Amniotic epithelial cell (primary cell): Measurements from ENCODE around the gene ACAP3.

Experiments used
- DNase-seq: peaks from one replicate; pipeline ENCODE4 v3.0.0-alpha.2; 2010; ENCODE audit warnings: low read depth

Gene ACAP3

GRCh38 chr1:1244192-1244811 is 63.4 kb downstream of the ACAP3 start:
- DNase-seq = no peak

- DNase-seq = no peak
These were observed 63.9 kb downstream of the ACAP3 start for GRCh38 chr1:1243807-1244191.

GRCh38 chr1:1243266-1243660 is 64.5 kb downstream of the ACAP3 start:
- DNase-seq = no peak

- no peak for DNase-seq
These were observed 65.1 kb downstream of the ACAP3 start for GRCh38 chr1:1242461-1243265.
